Lung (tissue), 12 donors: ENCODE measurements around the gene JAG2. TPM values are rescaled to one million over a fixed set of nuclear protein-coding genes. Genes with fewer than 3 reads are reported as not detected.

ENCODE experiments used
- ATAC-seq: fragments of 200-7000 bp; cut with Tn5 transposase; one replicate; pipeline ENCODE4 v1.9.1; 2020; ENCODE audit warnings: moderate number of reproducible peaks; ENCODE audit not compliant: insufficient read depth, low FRiP score
- DNase-seq, 3 donors: peaks; one replicate each; pipeline ENCODE4 v3.0.0-alpha.2; 2013 to 2017
- H3K27ac ChIP-seq, 2 donors: one replicate each; pipeline ENCODE4 v1.5.1; 2013; ENCODE audit warnings: mild to moderate bottlenecking in 2 of 2, moderate library complexity in 2 of 2, control low read depth in 1 of 2, inconsistent platforms in 1 of 2, low read depth in 1 of 2, low read length in 1 of 2
- H3K27me3 ChIP-seq, 3 donors: one replicate each; pipeline ENCODE4 v1.5.1; 2013; ENCODE audit warnings: low read length in 2 of 3; ENCODE audit not compliant: control insufficient read depth in 3 of 3, insufficient read depth in 3 of 3
- H3K36me3 ChIP-seq, 4 donors: one replicate each; pipeline ENCODE4 v1.5.1; 2013; ENCODE audit warnings: low read length in 4 of 4, mild to moderate bottlenecking in 1 of 4, moderate library complexity in 1 of 4; ENCODE audit not compliant: control insufficient read depth in 4 of 4, insufficient read depth in 4 of 4
- H3K4me1 ChIP-seq, 5 donors: one replicate each; pipeline ENCODE4 v1.5.1; 2013; ENCODE audit warnings: low read length in 5 of 5, mild to moderate bottlenecking in 2 of 5, moderate library complexity in 1 of 5; ENCODE audit not compliant: control insufficient read depth in 5 of 5, insufficient read depth in 5 of 5
- H3K4me3 ChIP-seq: one replicate; pipeline ENCODE4 v1.5.1; 2013; ENCODE audit warnings: mild to moderate bottlenecking, control low read depth, moderate library complexity
- H3K9ac ChIP-seq, 2 donors: one replicate each; pipeline ENCODE4 v1.5.1; 2013; ENCODE audit warnings: low read length in 2 of 2, control low read depth in 1 of 2; ENCODE audit not compliant: insufficient read depth in 1 of 2
- H3K9me3 ChIP-seq, 4 donors: one replicate each; pipeline ENCODE4 v1.5.1; 2013; ENCODE audit warnings: low read length in 3 of 4, mild to moderate bottlenecking in 1 of 4, moderate library complexity in 1 of 4; ENCODE audit not compliant: control insufficient read depth in 4 of 4, insufficient read depth in 3 of 4
- WGBS, 2 donors: extraction: QIAGEN DNeasy Blood & Tissue Kit; methylation state at CpG; one replicate each; pipeline ENCODE4 v1.1.7; 2013; 5-methylcytosine and 5-hydroxymethylcytosine counted together
- polyA plus RNA-seq, 2 donors: library from polyadenylated mRNA; stranded (reverse); fragments of 200-250 nt; gene quantifications; one replicate each; pipeline ENCODE4 v1.2.1, GENCODE V29; 2013
- total RNA-seq, 2 donors: library from RNA; depleted of rRNA in 1 of 2; stranded (reverse); fragments of >200 nt in 1 of 2; gene quantifications; one replicate each; pipeline ENCODE4 v1.2.1, GENCODE V29; 2014 to 2021
- TF ChIP-seq, protein P1 (sequence below): IDR thresholded peaks from 2 replicates; pipeline ENCODE4 v1.5.1; 2012; ENCODE audit warnings: mild to moderate bottlenecking; ENCODE audit errors: control extremely low read depth, extremely low read depth
- donor health status: control.
- donor health status: control.
- donor health status: Bipolar disorder and iron deficiency.
- donor health status: healthy.
- donor health status: DM: yes; HTN: yes; CAD: no.

Gene JAG2
- total and polyA plus RNA-seq, 4 donors, result 14.1 to 35.1 (median 27.8) TPM

DNA sequence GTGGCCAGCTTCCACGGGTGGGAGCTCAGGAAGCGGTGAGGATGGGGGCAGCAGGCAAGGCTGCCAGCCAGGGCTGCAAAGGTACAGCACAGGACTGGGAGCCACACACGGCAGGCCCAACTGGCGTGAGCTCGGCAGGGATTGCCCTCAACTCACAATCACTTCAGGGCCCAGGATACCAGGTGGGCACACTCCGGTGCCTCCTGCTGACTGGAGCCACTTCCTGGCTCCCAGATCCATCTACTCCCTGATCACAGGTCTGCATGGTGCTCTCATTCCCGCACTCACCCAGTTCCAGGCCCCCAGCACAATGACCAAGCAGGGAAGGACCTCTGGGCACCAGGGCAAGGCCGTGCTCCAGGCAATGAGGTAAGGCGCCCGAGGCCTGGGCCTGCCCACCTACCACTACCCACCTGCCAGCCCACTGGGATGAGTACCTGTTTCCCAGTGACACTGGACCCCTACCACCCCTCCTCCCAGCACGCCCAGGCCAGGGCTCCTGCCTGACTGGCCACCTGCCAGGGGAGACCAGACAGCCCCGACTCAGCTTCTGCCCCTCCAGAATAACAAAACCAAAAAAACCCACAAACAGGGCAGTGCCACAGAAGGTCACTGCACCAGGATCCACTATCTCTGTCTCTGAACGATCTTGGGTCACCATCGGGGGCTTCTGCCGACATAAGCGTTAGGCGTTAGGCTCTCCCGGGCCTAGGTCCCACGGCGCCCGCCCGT is 1.8 kb downstream of the JAG2 start:
- Histone ChIP-seq H3K9me3 (no peaks in the 10 kb centered on the region), H3K4me1 (peaks cover 0 to 30% (median 16%) of the 10 kb centered on the region in 5 donors), H3K27me3 (peaks cover 0 to 7% (median 5%) of the 10 kb centered on the region in 3 donors), H3K36me3 (no peaks in the 10 kb centered on the region), H3K27ac (peak overlapping the region in 1 of 2 donors; percentile 16), H3K4me3 (peak overlapping the region; percentile 3), H3K9ac (no peak overlapping the region)
- 61 to 73% methylated on average over 18 to 22 of the region's 22 CpGs for WGBS, 2 donors
- TF ChIP-seq, protein P1, sequence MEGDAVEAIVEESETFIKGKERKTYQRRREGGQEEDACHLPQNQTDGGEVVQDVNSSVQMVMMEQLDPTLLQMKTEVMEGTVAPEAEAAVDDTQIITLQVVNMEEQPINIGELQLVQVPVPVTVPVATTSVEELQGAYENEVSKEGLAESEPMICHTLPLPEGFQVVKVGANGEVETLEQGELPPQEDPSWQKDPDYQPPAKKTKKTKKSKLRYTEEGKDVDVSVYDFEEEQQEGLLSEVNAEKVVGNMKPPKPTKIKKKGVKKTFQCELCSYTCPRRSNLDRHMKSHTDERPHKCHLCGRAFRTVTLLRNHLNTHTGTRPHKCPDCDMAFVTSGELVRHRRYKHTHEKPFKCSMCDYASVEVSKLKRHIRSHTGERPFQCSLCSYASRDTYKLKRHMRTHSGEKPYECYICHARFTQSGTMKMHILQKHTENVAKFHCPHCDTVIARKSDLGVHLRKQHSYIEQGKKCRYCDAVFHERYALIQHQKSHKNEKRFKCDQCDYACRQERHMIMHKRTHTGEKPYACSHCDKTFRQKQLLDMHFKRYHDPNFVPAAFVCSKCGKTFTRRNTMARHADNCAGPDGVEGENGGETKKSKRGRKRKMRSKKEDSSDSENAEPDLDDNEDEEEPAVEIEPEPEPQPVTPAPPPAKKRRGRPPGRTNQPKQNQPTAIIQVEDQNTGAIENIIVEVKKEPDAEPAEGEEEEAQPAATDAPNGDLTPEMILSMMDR, result no peak
- DNase-seq (no peak), ATAC-seq (no peak)

DNA sequence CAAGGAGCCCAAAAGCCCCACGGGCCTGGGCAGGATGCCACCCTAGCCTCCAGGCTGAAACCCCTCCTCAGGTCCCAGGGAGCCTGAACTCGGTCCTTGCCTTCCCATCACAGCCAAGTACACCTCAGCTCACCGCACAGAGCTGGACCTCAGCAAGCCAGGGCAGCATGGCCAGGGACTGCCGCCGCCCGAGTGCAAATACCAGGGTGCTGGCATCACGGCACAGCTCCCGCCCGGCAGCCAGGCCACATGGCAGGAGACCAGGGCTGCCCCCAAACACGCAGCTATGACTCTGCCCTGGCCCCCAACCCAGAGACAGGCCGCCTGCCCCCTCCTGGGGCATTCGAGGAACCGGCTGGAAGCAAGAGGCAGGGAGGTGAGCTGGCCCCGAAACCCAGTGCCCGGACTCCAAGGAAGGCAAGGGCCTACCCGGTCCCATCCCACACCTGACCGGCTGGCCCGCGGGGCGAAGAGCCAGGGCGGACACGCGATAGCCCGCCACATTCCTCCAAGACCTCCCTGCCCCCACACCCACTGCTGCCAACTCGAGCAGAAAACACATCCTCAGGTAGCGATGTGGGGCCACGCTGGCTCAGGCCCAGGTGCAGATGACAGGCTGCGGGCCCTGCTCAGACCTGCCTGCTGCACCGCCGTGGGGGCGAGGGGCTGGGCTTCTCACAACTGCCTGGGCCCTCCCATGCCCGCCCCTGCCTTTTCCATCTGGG is 2.7 kb downstream of the JAG2 start:
- H3K9ac ChIP-seq, result no peak overlapping the region
- H3K27ac ChIP-seq, result no peak overlapping the region
- H3K4me3 ChIP-seq, result no peak overlapping the region
- no peaks in the 10 kb centered on the region for H3K9me3 ChIP-seq
- H3K4me1 ChIP-seq, result peaks cover 0 to 25% (median 13%) of the 10 kb centered on the region in 5 donors
- TF ChIP-seq, protein P1, result no peak
- no peak for ATAC-seq
- 89 to 93% methylated on average over 29 to 32 of the region's 32 CpGs for WGBS, 2 donors
- peaks cover 0 to 7% (median 5%) of the 10 kb centered on the region in 3 donors for H3K27me3 ChIP-seq
- no peaks in the 10 kb centered on the region for H3K36me3 ChIP-seq
- DNase-seq, result no peak

DNA sequence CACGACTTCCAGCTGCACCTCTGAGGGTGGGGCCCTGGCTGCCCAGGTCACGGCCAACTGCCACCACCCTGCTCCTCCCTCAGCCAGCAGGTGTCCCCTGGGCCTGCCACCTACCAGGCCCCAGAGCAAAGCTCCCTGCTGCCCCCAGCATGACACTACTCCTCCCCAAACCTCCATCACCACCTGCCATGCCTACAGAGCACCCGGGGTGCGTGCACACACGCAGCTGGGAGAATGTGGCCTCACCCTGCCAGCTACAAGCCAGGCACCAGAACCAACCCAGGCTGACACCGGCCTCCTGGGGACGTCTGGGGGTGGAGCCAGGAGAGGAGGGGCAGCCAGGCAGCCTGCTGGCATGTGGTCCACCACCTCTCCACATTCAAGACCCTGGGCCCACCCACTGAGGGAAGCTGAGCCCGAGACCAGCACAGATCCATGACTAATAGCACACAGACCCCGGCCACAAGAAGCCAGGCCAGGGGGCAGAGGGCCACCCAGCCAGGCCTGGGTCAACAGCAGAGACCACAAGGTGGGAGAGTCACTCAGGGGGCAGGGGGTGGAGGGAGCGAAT is 3.4 kb downstream of the JAG2 start:
- H3K4me3 ChIP-seq, result no peak overlapping the region
- ATAC-seq (no peak), DNase-seq (no peak)
- TF ChIP-seq, protein P1, result no peak
- 74 to 77% methylated on average over 10 of the region's 10 CpGs for WGBS, 2 donors
- H3K4me1 ChIP-seq, result peaks cover 0 to 18% (median 7%) of the 10 kb centered on the region in 5 donors
- no peak overlapping the region for H3K27ac ChIP-seq
- H3K27me3 ChIP-seq, result peaks cover 0 to 5% (median 5%) of the 10 kb centered on the region in 3 donors
- H3K9ac ChIP-seq, result no peak overlapping the region
- no peaks in the 10 kb centered on the region for H3K9me3 ChIP-seq
- no peaks in the 10 kb centered on the region for H3K36me3 ChIP-seq
